Liver (tissue), 9 donors: ENCODE measurements around the gene PNLIP. TPM values are rescaled to one million over a fixed set of nuclear protein-coding genes. Genes with fewer than 3 reads are reported as not detected.

Experiments used
- DNase-seq: peaks from one replicate; pipeline ENCODE4 v3.0.0-alpha.2; 2017; ENCODE audit warnings: low spot score
- H3K27ac ChIP-seq, 2 donors: one replicate each; pipeline ENCODE4 v1.7.0; 2013; ENCODE audit warnings: inconsistent platforms in 2 of 2, low read length in 2 of 2, control low read depth in 1 of 2, low read depth in 1 of 2, mild to moderate bottlenecking in 1 of 2
- H3K27me3 ChIP-seq, 4 donors: one replicate each; pipeline versions ENCODE4 v1.6.1 to v1.7.0; 2013; ENCODE audit warnings: low read length in 3 of 4, inconsistent platforms in 1 of 4, mild to moderate bottlenecking in 1 of 4, moderate library complexity in 1 of 4; ENCODE audit not compliant: control insufficient read depth in 4 of 4, insufficient read depth in 4 of 4
- H3K36me3 ChIP-seq, 4 donors: one replicate each; pipeline versions ENCODE4 v1.6.1 to v1.7.0; 2013; ENCODE audit warnings: low read length in 3 of 4, mild to moderate bottlenecking in 3 of 4, low read depth in 1 of 4, moderate library complexity in 1 of 4; ENCODE audit not compliant: control insufficient read depth in 4 of 4, insufficient read depth in 3 of 4
- H3K4me1 ChIP-seq, 4 donors: one replicate each; pipeline versions ENCODE4 v1.6.1 to v1.7.0; 2013; ENCODE audit warnings: low read length in 3 of 4, mild to moderate bottlenecking in 3 of 4, moderate library complexity in 1 of 4; ENCODE audit not compliant: control insufficient read depth in 4 of 4, insufficient read depth in 4 of 4
- H3K4me3 ChIP-seq, 3 donors: one replicate each; pipeline versions ENCODE4 v1.6.1 to v1.7.0; 2013; ENCODE audit warnings: low read length in 3 of 3, control low read depth in 1 of 3, low read depth in 1 of 3, mild to moderate bottlenecking in 1 of 3
- H3K9ac ChIP-seq, 2 donors: one replicate each; pipeline ENCODE4 v1.7.0; 2013; ENCODE audit warnings: low read length in 2 of 2, mild to moderate bottlenecking in 2 of 2, moderate library complexity in 2 of 2, control low read depth in 1 of 2, low read depth in 1 of 2
- H3K9me3 ChIP-seq, 4 donors: one replicate each; pipeline versions ENCODE4 v1.6.1 to v1.7.0; 2013; ENCODE audit warnings: low read length in 3 of 4; ENCODE audit not compliant: control insufficient read depth in 4 of 4
- EGR1 ChIP-seq, 2 donors: IDR thresholded peaks; 2 replicates each; pipeline ENCODE4 v1.6.1; 2016 to 2018; ENCODE audit warnings: antibody characterized with exemption in 2 of 2, low read depth in 2 of 2
- GABPA ChIP-seq, 2 donors: IDR thresholded peaks in 1 of 2; conservative IDR thresholded peaks in 1 of 2; 2 replicates each; pipeline ENCODE4 v1.6.1; 2016; ENCODE audit warnings: antibody characterized with exemption in 2 of 2, mild to moderate bottlenecking in 1 of 2, moderate library complexity in 1 of 2
- JUND ChIP-seq, 2 donors: IDR thresholded peaks; 2 replicates each; pipeline ENCODE4 v1.6.1; 2016; ENCODE audit warnings: antibody characterized with exemption in 2 of 2
- NR2F2 ChIP-seq: IDR thresholded peaks from 2 replicates; pipeline ENCODE4 v1.6.1; 2016; ENCODE audit warnings: antibody characterized with exemption
- RXRA ChIP-seq, 2 donors: IDR thresholded peaks; 2 replicates each; pipeline ENCODE4 v1.6.1; 2017 to 2018; ENCODE audit warnings: antibody characterized with exemption in 2 of 2, mild to moderate bottlenecking in 1 of 2
- SP1 ChIP-seq: IDR thresholded peaks from 2 replicates; pipeline ENCODE4 v1.6.1; 2018; ENCODE audit warnings: antibody characterized with exemption, mild to moderate bottlenecking
- WGBS: extraction: QIAGEN DNeasy Blood & Tissue Kit; methylation state at CpG from one replicate; pipeline ENCODE4 v1.1.7; 2013; 5-methylcytosine and 5-hydroxymethylcytosine counted together
- polyA plus RNA-seq, 2 donors: library from polyadenylated mRNA; stranded (reverse) in 1 of 2; unstranded in 1 of 2; fragments of 200-250 nt in 1 of 2; fragments of >200 nt in 1 of 2; fragmentation: Nextera tagmentation in 1 of 2; extraction: Ambion mirVana in 1 of 2; gene quantifications; one replicate each; pipeline versions ENCODE4 v1.2.1 to v1.2.3, GENCODE V29; 2013 to 2015
- total RNA-seq, 2 donors: library from RNA; depleted of rRNA; stranded (reverse); fragments of >200 nt; gene quantifications; one replicate each; pipeline ENCODE4 v1.2.3, GENCODE V29; 2014
- TF ChIP-seq, protein P1 (sequence below): IDR thresholded peaks from 2 replicates; pipeline ENCODE4 v1.6.1; 2016; ENCODE audit warnings: antibody characterized with exemption
- TF ChIP-seq, protein P2 (sequence below): IDR thresholded peaks from 2 replicates; pipeline ENCODE4 v1.6.1; 2016; ENCODE audit warnings: antibody characterized with exemption
- TF ChIP-seq, protein P3 (sequence below): fragments of 150-350 bp; IDR thresholded peaks from 2 replicates; pipeline ENCODE4 v1.5.1; 2017; ENCODE audit warnings: improper control_type of control experiment, low read depth, low read length; ENCODE audit not compliant: missing input control
- TF ChIP-seq, protein P4 (sequence below): IDR thresholded peaks from 2 replicates; pipeline ENCODE4 v1.6.1; 2016; ENCODE audit warnings: antibody characterized with exemption, mild to moderate bottlenecking
- TF ChIP-seq, protein P5 (sequence below): IDR thresholded peaks from 2 replicates; pipeline ENCODE4 v1.6.1; 2016; ENCODE audit warnings: antibody characterized with exemption
- donor health status: healthy.
- donor health status: healthy.
- donor health status: healthy.
- donor health status: healthy.
- donor health status: healthy.

Gene PNLIP
- total and polyA plus RNA-seq, 4 donors: 0.14 TPM; not detected in 3

DNA sequence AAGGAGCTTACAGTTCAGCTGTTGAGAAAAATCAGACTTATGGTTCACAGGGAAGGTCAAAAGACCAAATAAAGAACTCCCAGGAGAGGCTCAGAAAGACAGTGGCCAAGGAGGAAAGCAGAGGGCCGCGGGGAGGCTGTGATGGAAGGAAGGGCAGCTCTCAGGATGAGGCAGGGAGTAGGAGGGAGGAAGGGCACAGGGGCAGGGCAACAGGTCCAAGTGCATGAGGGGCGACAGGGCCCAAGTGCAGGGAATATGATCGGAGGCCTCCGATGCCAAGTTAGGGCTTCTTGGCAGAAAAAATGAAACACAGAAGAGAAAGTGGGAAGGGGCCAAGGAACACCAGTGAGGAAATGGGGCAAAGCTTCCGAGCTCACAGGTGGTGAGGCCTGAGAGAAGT is 61.6 kb downstream of the PNLIP start:
- TF ChIP-seq, protein P1, sequence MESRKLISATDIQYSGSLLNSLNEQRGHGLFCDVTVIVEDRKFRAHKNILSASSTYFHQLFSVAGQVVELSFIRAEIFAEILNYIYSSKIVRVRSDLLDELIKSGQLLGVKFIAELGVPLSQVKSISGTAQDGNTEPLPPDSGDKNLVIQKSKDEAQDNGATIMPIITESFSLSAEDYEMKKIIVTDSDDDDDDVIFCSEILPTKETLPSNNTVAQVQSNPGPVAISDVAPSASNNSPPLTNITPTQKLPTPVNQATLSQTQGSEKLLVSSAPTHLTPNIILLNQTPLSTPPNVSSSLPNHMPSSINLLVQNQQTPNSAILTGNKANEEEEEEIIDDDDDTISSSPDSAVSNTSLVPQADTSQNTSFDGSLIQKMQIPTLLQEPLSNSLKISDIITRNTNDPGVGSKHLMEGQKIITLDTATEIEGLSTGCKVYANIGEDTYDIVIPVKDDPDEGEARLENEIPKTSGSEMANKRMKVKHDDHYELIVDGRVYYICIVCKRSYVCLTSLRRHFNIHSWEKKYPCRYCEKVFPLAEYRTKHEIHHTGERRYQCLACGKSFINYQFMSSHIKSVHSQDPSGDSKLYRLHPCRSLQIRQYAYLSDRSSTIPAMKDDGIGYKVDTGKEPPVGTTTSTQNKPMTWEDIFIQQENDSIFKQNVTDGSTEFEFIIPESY: no peak
- TF ChIP-seq, protein P2, sequence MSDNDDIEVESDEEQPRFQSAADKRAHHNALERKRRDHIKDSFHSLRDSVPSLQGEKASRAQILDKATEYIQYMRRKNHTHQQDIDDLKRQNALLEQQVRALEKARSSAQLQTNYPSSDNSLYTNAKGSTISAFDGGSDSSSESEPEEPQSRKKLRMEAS: no peak
- no peak for TF ChIP-seq NR2F2
- no peak for TF ChIP-seq EGR1 (IDR thresholded peaks at IDR 0.05; ENCODE audit: low read depth in 2 of 2)
- TF ChIP-seq, protein P3, sequence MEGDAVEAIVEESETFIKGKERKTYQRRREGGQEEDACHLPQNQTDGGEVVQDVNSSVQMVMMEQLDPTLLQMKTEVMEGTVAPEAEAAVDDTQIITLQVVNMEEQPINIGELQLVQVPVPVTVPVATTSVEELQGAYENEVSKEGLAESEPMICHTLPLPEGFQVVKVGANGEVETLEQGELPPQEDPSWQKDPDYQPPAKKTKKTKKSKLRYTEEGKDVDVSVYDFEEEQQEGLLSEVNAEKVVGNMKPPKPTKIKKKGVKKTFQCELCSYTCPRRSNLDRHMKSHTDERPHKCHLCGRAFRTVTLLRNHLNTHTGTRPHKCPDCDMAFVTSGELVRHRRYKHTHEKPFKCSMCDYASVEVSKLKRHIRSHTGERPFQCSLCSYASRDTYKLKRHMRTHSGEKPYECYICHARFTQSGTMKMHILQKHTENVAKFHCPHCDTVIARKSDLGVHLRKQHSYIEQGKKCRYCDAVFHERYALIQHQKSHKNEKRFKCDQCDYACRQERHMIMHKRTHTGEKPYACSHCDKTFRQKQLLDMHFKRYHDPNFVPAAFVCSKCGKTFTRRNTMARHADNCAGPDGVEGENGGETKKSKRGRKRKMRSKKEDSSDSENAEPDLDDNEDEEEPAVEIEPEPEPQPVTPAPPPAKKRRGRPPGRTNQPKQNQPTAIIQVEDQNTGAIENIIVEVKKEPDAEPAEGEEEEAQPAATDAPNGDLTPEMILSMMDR: no peak
- TF ChIP-seq JUND (IDR thresholded peaks at IDR 0.05): no peak
- DNase-seq: no peak
- no peaks in the 10 kb centered on the region for H3K36me3 ChIP-seq
- H3K4me3 ChIP-seq: no peak overlapping the region
- 87% methylated on average over 6 of the region's 6 CpGs for WGBS
- no peak overlapping the region for H3K27ac ChIP-seq
- H3K4me1 ChIP-seq: peaks cover 0 to 3% (median 0%) of the 10 kb centered on the region in 4 donors
- no peaks in the 10 kb centered on the region for H3K9me3 ChIP-seq
- H3K9ac ChIP-seq: no peak overlapping the region
- H3K27me3 ChIP-seq: peaks cover 0 to 8% (median 0%) of the 10 kb centered on the region in 4 donors

DNA sequence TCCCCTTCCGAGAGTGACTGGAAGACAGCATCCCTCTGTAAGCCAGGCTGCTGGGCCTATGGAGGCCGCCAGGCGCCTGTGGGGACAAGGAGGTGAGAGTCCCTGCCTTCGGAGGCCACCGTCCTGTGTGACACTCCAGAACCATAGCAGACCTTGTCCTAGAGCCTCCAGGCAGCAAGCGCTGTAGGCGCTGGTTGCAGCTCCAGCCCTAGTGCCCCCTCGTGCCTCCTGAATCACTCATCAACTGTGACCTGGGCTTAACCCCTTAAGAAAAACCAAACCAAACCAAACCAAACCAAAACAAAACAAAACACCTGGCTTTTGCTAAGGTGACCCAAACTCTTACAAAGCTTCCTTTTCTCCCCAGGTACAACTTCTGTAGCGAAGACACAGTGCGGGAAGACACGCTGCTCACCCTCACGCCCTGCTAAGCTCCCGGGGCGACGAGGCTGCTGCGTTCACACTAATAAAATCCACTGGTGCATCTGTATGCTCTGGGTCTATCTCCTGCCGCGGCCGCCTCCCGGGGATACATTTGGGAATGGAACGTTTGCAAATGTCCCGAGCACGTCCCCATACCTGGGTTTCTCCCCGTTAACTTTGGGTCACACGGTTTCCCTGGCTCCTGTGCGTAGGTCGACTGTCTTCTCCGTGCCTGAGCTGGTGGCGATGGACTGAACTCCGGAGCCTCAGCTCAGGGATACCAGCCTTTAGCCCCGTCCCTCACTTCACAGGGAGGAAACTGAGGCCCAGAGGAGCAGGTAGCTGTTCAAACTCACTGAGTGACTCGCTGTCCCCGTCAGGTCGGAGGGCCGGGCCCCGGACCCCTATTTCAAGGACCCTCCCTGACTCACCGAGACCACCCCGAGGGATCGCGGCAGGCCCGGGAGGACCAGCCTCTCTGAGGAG is 63.2 kb downstream of the PNLIP start:
- no peak for TF ChIP-seq RXRA (IDR thresholded peaks at IDR 0.05)
- TF ChIP-seq, protein P2: no peak
- TF ChIP-seq, protein P3: no peak
- TF ChIP-seq, protein P4, sequence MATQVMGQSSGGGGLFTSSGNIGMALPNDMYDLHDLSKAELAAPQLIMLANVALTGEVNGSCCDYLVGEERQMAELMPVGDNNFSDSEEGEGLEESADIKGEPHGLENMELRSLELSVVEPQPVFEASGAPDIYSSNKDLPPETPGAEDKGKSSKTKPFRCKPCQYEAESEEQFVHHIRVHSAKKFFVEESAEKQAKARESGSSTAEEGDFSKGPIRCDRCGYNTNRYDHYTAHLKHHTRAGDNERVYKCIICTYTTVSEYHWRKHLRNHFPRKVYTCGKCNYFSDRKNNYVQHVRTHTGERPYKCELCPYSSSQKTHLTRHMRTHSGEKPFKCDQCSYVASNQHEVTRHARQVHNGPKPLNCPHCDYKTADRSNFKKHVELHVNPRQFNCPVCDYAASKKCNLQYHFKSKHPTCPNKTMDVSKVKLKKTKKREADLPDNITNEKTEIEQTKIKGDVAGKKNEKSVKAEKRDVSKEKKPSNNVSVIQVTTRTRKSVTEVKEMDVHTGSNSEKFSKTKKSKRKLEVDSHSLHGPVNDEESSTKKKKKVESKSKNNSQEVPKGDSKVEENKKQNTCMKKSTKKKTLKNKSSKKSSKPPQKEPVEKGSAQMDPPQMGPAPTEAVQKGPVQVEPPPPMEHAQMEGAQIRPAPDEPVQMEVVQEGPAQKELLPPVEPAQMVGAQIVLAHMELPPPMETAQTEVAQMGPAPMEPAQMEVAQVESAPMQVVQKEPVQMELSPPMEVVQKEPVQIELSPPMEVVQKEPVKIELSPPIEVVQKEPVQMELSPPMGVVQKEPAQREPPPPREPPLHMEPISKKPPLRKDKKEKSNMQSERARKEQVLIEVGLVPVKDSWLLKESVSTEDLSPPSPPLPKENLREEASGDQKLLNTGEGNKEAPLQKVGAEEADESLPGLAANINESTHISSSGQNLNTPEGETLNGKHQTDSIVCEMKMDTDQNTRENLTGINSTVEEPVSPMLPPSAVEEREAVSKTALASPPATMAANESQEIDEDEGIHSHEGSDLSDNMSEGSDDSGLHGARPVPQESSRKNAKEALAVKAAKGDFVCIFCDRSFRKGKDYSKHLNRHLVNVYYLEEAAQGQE: no peak
- TF ChIP-seq SP1: no peak
- TF ChIP-seq GABPA (IDR thresholded peaks at IDR 0.05 in 1 of 2, conservative IDR thresholded peaks at IDR 0.05 in 1 of 2): no peak
- TF ChIP-seq JUND (IDR thresholded peaks at IDR 0.05): no peak
- TF ChIP-seq, protein P5, sequence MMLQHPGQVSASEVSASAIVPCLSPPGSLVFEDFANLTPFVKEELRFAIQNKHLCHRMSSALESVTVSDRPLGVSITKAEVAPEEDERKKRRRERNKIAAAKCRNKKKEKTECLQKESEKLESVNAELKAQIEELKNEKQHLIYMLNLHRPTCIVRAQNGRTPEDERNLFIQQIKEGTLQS: no peak
- no peaks in the 10 kb centered on the region for H3K9me3 ChIP-seq
- peaks cover 0 to 3% (median 0%) of the 10 kb centered on the region in 4 donors for H3K4me1 ChIP-seq
- H3K27me3 ChIP-seq: peaks cover 0 to 6% (median 0%) of the 10 kb centered on the region in 4 donors
- no peak overlapping the region for H3K9ac ChIP-seq
- whole genome bisulfite sequencing: 29% methylated on average over 41 of the region's 41 CpGs
- H3K36me3 ChIP-seq: no peaks in the 10 kb centered on the region
- no peak for DNase-seq
- no peak overlapping the region for H3K4me3 ChIP-seq
- H3K27ac ChIP-seq: no peak overlapping the region
